ENCODE measurements around the gene LGR4. TPM values are rescaled to one million over a fixed set of nuclear protein-coding genes. Genes with fewer than 3 reads are reported as not detected.

Gene LGR4
- total RNA-seq, 1 experiment from 2014 or later, result 99.2 TPM

DNA sequence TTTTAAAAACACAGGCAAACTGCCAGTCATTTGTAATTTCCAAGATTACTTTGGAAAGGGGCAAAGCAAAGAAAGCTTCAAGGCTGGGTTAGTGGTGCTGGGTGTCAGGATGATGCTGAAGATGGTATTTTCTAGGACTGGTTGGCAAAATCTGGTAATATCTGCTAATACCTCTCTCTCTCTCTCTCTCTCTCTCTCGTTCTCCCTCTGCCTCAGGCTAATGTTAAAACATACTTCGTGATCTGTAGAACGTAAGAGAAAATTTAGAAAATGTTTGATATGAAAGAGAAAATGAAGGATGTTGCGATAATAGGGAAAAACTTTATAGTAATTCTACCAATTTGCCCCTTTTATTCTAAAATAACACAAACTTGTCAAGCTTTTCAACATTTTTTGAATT lies 9.4 kb upstream of the LGR4 start:
- no peak overlapping the region for H4K5ac ChIP-seq (ENCODE audit: insufficient read length, low read depth, low read length)
- no peak overlapping the region for H4K8ac ChIP-seq (replicated peaks; ENCODE audit: insufficient read length, low read depth, low read length)
- no peak overlapping the region for H2AFZ ChIP-seq (ENCODE audit: low read length)
- H3K4me2 ChIP-seq (ENCODE audit: insufficient read depth, insufficient read length, low read length), result no peak overlapping the region
- H3K27ac Mint-ChIP-seq, result no peak overlapping the region
- H3K79me1 ChIP-seq (ENCODE audit: insufficient read depth, low read depth, low read length, poor library complexity, severe bottlenecking), result no peaks in the 10 kb centered on the region
- H3K18ac ChIP-seq (ENCODE audit: insufficient read length, low read depth, low read length), result no peak overlapping the region
- no peaks in the 10 kb centered on the region for H3K9me3 Mint-ChIP-seq
- H3K79me2 ChIP-seq (ENCODE audit: insufficient read depth, low read length), result no peaks in the 10 kb centered on the region
- H4K91ac ChIP-seq (ENCODE audit: insufficient read length, low read depth, low read length), result no peak overlapping the region
- H3K56ac ChIP-seq (ENCODE audit: insufficient read length, low read depth, low read length), result no peak overlapping the region
- H2BK15ac ChIP-seq (ENCODE audit: low read depth, low read length), result no peak overlapping the region
- no peak overlapping the region for H3T11ph ChIP-seq (ENCODE audit: low read length)
- H3K36me3 Mint-ChIP-seq (ENCODE audit: insufficient read depth in 1 of 3, low read depth in 3 of 3), result no peaks in the 10 kb centered on the region
- peaks cover 13 to 19% of the 10 kb centered on the region in 2 experiments for H3K4me1 Mint-ChIP-seq
- H3K27me3 ChIP-seq (ENCODE audit: insufficient read depth, low read length), result no peaks in the 10 kb centered on the region
- H3K14ac ChIP-seq (ENCODE audit: insufficient read depth, low read length), result no peak overlapping the region
- TF ChIP-seq, protein P1, sequence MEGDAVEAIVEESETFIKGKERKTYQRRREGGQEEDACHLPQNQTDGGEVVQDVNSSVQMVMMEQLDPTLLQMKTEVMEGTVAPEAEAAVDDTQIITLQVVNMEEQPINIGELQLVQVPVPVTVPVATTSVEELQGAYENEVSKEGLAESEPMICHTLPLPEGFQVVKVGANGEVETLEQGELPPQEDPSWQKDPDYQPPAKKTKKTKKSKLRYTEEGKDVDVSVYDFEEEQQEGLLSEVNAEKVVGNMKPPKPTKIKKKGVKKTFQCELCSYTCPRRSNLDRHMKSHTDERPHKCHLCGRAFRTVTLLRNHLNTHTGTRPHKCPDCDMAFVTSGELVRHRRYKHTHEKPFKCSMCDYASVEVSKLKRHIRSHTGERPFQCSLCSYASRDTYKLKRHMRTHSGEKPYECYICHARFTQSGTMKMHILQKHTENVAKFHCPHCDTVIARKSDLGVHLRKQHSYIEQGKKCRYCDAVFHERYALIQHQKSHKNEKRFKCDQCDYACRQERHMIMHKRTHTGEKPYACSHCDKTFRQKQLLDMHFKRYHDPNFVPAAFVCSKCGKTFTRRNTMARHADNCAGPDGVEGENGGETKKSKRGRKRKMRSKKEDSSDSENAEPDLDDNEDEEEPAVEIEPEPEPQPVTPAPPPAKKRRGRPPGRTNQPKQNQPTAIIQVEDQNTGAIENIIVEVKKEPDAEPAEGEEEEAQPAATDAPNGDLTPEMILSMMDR (conservative IDR thresholded peaks at IDR 0.05), result no peak
- H3K27me3 Mint-ChIP-seq (ENCODE audit: low read depth), result no peaks in the 10 kb centered on the region
- no peaks in the 10 kb centered on the region for H3K4me1 ChIP-seq (ENCODE audit: insufficient read depth, low read length)
- H3K23ac ChIP-seq (ENCODE audit: insufficient read length, low read depth, low read length), result no peak overlapping the region
- no peaks in the 10 kb centered on the region for H3K9me3 ChIP-seq (ENCODE audit: control insufficient read depth, low read depth, low read length)
- no peak overlapping the region for H3K27ac ChIP-seq (ENCODE audit: insufficient read length, low read depth, low read length)
- H3K4me3 Mint-ChIP-seq, result no peak overlapping the region
- H2BK12ac ChIP-seq (ENCODE audit: insufficient read length, low read depth, low read length), result peak overlapping the region; percentile 73
- no peak overlapping the region for H2BK20ac ChIP-seq (ENCODE audit: low read depth, low read length, poor library complexity, severe bottlenecking)
- no peak overlapping the region for H3K4ac ChIP-seq (ENCODE audit: low read depth, low read length)
- H2BK120ac ChIP-seq (ENCODE audit: low read depth, low read length, poor library complexity, severe bottlenecking), result no peak overlapping the region
- no peak overlapping the region for H3K9ac ChIP-seq (ENCODE audit: extremely low read depth, insufficient read length, low read length)
- no peaks in the 10 kb centered on the region for H4K20me1 ChIP-seq (ENCODE audit: control insufficient read depth, insufficient read depth, insufficient read length)
- no peak for DNase-seq
- H2AK5ac ChIP-seq (ENCODE audit: insufficient read length, low read length), result no peak overlapping the region
- no peaks in the 10 kb centered on the region for H3K23me2 ChIP-seq (ENCODE audit: insufficient read length, low read depth, low read length, poor library complexity, severe bottlenecking)
- H2BK5ac ChIP-seq (ENCODE audit: insufficient read length, low read length), result no peak overlapping the region
- 100% methylated on average over 3 of the region's 4 CpGs for WGBS (ENCODE audit: extremely low coverage, insufficient read length, low lambda C conversion rate)

Data from H9 (cell line).